Erythroblast (primary cell): ENCODE measurements around the gene BCAR3.

Experiments
- GATA1 ChIP-seq: IDR thresholded peaks from 2 replicates; pipeline ENCODE4 v1.6.1; 2011; ENCODE audit warnings: low read depth, mild to moderate bottlenecking, control low read depth, low read length, moderate library complexity
- POLR2A ChIP-seq: IDR thresholded peaks from 2 replicates; pipeline ENCODE4 v1.6.1; 2011; ENCODE audit warnings: mild to moderate bottlenecking, low read length

- TF ChIP-seq POLR2A, result no peak
- TF ChIP-seq GATA1, result no peak
These were observed 132.5 kb downstream of the BCAR3 start for GRCh38 chr1:93549131-93549530.
